ENCODE results near the gene KIAA0586. TPM values are rescaled to one million over a fixed set of nuclear protein-coding genes. Genes with fewer than 3 reads are reported as not detected.
"Not testable (repeated sequence)": the region's sequence is repeated elsewhere in the genome, so short reads cannot be mapped to it uniquely, and the experiment has no call there.

KIAA0586 gene
- 10 to 100 TPM; 19.3 to 24.2 (median 21.9) TPM for polyA plus RNA-seq (ENCODE audit: insufficient read length in 4 of 4)

DNA sequence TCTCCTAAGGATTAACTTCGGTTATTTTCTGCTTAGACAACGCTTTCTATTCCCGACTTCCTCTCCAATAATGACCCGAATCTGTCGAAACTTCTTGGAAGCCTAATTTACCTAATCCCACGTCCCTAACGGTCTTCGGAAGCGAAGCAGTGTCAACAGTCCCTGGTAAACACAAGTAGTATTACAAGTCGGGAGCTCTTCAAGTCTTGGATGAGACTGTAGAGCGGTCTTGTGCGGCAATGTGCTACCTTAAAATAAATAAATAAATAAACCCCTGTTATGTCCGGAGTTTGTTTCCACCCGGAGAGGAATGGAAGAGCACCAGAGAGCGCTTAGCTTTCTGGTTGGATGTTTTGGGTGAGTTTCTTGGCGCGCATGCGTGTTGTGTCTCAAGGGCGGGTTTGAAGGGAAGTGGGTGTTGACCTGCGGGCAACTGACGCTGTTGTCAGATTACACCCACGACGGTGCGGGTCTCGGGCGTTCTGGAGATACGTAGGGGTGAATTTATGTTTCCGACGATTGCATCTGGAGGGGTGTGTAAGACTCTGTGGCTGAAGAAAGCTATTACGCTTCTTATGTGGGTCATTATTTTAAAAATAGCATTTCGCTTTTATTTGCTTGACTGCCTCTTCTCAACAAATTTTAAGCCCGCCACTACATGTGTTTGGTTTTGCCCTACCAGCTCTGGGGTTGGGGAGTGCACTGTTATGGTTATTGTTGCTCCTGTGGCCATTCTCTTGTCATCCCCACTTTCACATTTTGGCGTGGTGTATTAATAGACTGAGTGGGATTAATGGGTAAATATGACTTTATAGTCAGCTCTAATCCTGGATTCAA is at the start of gene KIAA0586, which contains the start of gene TIMM9:
KIAA0586 (plus strand) TSS at position 439 of the 837 bp plus-strand sequence. CDS start 546 bp downstream, outside the sequence.
TIMM9 (minus strand) TSS at position 251 of the 837 bp plus-strand sequence. CDS start 15,586 bp downstream, outside the sequence.
- DNase-seq (ENCODE audit: low read depth in 4 of 4, low spot score in 3 of 4), result peak; percentile 96 to 99 (median 98)

- DNase-seq (ENCODE audit: low read depth in 4 of 4, low spot score in 3 of 4), result no peak
Measured at GRCh38 chr14:58390830-58391229, 36.7 kb upstream of the KIAA0586 start.

GRCh38 chr14:58395562-58395811 is 32.0 kb upstream of the KIAA0586 start:
- DNase-seq (ENCODE audit: low read depth in 4 of 4, low spot score in 3 of 4), result peak in 1 of 4 donors; percentile 19

- DNase-seq (ENCODE audit: low read depth in 4 of 4, low spot score in 3 of 4), result peak; percentile 31 to 59 (median 50)
Measured at GRCh38 chr14:58395812-58396788, 31.4 kb upstream of the KIAA0586 start, which contains the start of gene TOMM20L. TOMM20L (plus strand) TSS chr14:58395930; CDS start chr14:58395958, 28 bp downstream.

DNA sequence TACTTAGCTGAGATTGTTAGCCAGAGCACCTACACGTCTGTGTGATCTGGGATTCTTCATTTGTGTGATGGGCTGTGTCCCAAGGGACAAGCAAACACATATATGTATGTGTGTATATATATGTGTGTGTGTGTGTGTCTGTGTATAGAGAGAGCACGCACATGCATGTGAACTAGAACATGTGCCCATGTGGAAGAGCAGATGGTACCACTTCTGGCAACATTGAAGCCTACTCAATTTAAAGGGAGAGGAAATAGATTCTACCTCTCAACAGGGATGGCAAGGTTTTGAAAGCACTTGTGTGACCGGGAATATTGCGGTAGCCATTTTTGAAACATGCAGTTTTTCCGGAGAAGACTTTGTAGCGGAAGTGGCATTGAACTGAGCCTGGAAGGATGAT is 30.4 kb upstream of the KIAA0586 start:
- DNase-seq (ENCODE audit: low read depth in 4 of 4, low spot score in 3 of 4), result no peak

GRCh38 chr14:58398495-58398894 is 29.0 kb upstream of the KIAA0586 start:
- DNase-seq (ENCODE audit: low read depth in 4 of 4, low spot score in 3 of 4), result no peak

DNA sequence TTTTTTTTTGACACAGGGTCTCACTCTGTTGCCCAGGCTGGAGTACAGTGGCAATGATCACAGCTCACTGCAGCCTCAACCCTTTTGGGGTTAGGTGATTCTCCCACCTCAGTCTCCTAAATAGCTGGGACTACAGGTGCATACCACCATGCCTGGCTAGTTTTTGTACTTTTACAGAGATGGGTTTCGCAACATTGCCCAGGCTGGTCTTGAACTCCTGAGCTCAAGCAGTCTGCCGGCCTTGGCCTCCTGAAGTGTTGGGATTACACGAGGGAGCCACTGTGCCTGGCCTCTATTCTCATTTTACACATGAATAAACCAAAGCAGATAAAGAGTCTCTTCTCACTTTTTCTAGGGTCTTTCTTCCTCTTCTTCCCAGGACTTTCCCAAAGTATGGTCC is 28.6 kb upstream of the KIAA0586 start:
- no peak for DNase-seq (ENCODE audit: low read depth in 4 of 4, low spot score in 3 of 4)

DNA sequence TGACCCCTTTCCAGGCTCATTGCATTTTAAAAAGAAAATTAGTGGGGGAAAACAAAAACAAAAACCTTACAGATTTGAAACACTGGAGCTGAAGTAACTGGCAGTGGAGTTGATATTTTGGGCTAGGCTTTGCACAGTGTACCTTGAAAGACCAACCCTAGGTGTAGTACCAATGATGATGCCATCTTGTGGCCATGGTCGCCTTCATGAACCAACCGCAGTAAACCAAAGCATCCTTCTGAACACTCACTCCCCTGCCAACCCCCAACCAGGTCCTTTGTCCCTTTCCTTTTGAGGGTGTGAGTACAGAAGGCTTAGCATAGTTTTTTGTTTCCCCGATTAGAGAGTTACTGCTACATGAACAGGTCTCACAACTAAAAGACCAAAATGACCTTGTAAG is 25.9 kb upstream of the KIAA0586 start:
- no peak for DNase-seq (ENCODE audit: low read depth in 4 of 4, low spot score in 3 of 4)

DNA sequence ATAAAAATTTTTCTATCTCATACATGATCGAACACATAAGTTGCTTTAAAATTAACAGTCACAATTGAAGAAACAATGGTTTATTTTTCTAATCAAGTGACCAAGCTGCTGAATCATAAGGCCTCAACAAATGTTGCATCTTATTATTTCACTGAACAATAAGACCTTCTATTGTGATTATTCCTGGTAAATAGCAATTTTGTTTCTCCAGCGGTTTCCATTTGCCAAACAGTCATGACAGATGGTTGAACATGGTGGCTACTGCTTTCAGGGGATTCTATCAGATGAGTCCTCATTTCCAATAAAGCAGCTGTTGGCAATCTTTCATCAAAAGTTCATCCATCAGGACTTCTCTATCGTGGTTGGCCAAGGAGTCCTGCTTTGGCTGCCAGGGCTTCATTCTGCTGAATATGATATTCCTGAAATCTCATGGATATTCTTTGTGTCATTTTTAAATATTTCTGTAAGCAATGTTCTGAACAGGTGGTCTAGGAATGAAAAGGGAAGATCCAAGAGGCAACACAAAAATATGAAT is 18.8 kb upstream of the KIAA0586 start:
- DNase-seq (ENCODE audit: low read depth in 4 of 4, low spot score in 3 of 4), result no peak

GRCh38 chr14:58414845-58415244 is 12.7 kb upstream of the KIAA0586 start:
- no peak for DNase-seq (ENCODE audit: low read depth in 4 of 4, low spot score in 3 of 4)

GRCh38 chr14:58415636-58416547 is 11.6 kb upstream of the KIAA0586 start:
- no peak for DNase-seq (ENCODE audit: low read depth in 4 of 4, low spot score in 3 of 4)

DNA sequence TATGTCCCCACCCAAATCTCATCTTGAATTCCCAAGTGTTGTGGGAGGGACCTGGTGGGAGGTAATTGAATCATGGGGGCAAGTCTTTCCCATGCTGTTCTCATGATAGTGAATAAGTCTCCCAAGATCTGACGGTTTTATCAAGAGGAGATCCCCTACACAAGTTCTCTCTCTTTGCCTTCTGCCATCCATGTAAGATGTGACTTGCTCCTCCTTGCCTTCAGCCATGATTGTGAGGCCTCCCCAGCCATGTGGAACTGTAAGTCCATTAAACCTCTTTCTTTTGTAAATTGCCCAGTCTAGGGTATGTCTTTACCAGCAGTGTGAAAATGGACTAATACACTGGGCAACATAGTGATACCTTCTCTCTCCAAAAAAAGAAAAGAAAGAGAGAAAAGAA is 10.6 kb upstream of the KIAA0586 start:
- not testable (repeated sequence) for DNase-seq (ENCODE audit: low read depth in 4 of 4, low spot score in 3 of 4)

- DNase-seq (ENCODE audit: low read depth in 4 of 4, low spot score in 3 of 4), result peak in 3 of 4 donors; percentile 59 to 75 (median 64)
Measured at GRCh38 chr14:58426670-58427280, 744 bp upstream of the KIAA0586 start.

GRCh38 chr14:58428118-58428683 is 682 bp downstream of the KIAA0586 start:
- peak; percentile 15 to 25 (median 17) for DNase-seq (ENCODE audit: low read depth in 4 of 4, low spot score in 3 of 4)

GRCh38 chr14:58430156-58430555 is 2.6 kb downstream of the KIAA0586 start:
- no peak for DNase-seq (ENCODE audit: low read depth in 4 of 4, low spot score in 3 of 4)

DNA sequence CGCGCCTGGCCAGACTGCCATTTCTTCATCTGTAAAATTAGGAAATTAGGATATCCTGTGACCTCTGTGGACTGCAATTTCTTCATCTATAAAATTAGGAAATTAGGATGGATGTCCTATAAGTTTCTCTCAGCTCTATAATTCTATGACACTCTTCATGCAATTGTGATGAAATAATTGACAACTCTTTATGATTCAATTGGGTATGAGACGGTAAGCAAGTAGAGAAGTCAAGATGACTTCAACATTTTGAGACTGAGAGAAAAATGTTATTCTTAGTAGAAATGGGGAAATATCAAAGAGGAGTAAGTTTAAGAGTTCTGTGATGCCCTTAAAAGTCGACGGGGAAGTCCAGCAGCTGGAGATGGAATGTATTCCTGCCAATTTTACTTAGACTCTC is 12.0 kb downstream of the KIAA0586 start:
- DNase-seq (ENCODE audit: low read depth in 4 of 4, low spot score in 3 of 4), result no peak

- DNase-seq (ENCODE audit: low read depth in 4 of 4, low spot score in 3 of 4), result no peak
Measured at GRCh38 chr14:58444627-58445026, 17.1 kb downstream of the KIAA0586 start.

DNA sequence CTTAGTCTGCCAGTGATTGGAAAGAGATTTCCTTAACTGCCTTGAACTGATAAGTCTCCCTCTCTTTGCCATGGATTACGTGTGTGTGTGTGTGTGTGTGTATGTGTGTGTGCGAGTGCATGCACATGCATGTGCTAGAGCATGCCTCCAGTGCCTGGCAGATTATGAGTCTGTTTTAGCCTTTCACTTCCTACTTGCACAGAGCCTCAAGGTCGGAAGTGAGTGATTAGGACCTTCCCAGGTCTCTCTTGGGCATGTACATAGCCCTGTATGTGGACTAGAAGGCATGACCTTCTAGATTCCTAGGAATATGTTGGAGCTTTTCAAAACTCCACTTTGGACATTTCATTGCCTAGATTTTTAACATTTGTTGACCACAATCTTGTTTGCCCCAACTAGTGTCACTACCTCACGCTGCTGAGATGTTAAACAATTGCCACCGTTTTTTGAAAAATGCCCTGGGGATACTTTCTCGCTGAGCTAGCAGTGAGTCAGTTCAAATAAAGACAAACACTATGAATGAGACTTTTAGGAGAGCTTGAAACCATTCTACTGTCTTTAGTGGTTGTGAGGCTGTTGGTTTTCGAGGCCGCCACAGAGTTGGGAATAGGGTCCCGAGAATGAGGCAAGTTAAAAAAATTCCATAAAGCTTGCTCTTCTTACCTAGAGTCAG is 28.2 kb downstream of the KIAA0586 start:
- DNase-seq (ENCODE audit: low read depth in 4 of 4, low spot score in 3 of 4), result no peak

DNA sequence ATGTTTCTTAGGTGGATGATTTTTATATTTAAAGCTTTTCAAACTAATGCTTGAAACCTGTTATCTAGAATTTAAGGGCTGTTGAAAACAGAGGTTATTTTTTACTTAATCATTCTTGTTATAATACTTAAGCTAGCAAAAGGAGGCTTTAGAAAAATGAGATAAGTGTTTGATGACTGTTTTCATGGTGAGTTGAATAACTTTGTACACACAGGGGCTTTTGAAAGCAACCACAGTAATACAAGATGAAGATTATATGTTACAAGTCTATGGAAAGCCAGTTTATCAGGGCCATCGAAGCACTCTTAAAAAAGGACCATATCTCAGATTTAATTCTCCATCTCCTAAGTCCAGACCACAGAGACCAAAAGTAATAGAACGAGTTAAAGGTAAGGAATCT is 33.3 kb downstream of the KIAA0586 start:
- DNase-seq (ENCODE audit: low read depth in 4 of 4, low spot score in 3 of 4), result no peak

Measured in left renal pelvis (tissue), 4 donors.